Pulmonary artery endothelial cell (primary cell): ENCODE results near the gene ETS1. TPM values are rescaled to one million over a fixed set of nuclear protein-coding genes. Genes with fewer than 3 reads are reported as not detected.
"Not testable (repeated sequence)": the region's sequence is repeated elsewhere in the genome, so short reads cannot be mapped to it uniquely, and the experiment has no call there.

ENCODE experiments used
- DNase-seq: peaks from one replicate; pipeline ENCODE4 v3.0.0-alpha.2; 2011; ENCODE audit warnings: low read depth, low spot score
- total RNA-seq: library from RNA; depleted of rRNA; stranded (reverse); fragments of >200 nt; gene quantifications from 2 replicates; pipeline ENCODE4 v1.2.3, GENCODE V29; 2014

The ETS1 gene
- total RNA-seq, 1 donor from 2014 or later, result 89.8 TPM

DNA sequence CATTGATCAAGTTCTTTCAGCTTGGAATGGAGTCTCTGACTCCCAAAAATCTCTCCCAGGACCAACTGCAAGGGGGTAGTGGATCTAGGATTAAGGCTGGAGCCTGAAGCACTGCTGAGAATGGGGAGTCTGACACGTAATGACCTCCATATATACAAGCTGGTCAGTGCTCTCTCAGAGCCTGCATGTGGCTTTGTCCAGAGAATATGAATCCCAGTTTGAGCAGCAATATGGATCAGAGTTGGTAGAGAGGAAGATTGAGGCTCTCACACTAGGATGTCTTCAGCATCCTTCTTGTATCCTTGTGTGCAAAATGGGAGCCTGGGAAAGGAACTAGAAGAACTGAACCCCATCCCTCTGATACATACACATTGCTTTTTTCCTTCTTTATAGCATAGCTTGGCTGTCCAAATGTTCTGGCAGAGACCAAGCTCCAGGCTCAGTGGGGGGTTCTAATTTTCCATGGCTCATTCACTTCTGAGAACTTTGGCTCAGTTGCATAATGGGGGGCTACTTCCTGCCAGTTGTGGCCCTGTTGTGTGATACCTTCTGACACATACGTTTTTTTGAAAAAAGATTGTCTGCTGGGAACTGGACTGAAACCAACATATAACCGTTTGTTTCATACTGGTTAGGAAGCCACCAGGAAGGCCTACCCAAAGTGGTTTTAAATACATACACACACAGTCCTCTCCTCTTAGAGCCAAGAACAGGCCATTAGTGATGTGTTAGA lies 138.2 kb downstream of the ETS1 start:
- no peak for DNase-seq

DNA sequence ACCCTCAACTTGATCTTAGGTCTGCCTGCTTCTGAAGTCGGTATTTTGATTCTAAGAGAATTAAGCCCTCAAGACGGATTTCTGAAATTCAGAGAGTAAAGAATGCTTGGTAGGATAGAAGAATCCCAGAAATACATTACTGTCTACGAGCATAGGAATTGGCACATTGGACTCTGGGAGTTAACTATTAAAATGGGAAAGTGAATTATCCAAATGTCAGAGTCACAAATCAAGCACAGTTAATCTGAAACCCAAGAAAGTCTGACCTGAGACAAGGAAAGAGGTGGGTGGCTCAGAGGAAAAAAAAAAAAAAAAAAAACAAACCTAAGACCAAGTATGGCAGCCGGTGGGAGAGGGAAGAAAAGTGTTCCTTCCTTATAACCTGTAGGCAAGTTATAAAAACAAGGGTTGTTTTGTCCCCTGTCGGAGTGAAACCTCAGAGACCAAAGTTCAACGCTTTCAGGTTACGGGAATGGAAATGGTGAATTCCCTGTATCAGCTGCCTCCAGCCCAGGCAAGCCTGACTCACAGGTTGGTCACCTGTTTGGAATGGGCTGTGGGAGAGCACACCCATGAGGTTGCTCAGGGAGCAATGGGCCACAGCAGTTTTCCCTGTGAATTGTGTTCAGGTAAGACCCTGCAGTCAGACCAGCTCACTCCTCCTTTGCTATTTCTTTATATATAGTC lies 139.0 kb downstream of the ETS1 start:
- no peak for DNase-seq

DNA sequence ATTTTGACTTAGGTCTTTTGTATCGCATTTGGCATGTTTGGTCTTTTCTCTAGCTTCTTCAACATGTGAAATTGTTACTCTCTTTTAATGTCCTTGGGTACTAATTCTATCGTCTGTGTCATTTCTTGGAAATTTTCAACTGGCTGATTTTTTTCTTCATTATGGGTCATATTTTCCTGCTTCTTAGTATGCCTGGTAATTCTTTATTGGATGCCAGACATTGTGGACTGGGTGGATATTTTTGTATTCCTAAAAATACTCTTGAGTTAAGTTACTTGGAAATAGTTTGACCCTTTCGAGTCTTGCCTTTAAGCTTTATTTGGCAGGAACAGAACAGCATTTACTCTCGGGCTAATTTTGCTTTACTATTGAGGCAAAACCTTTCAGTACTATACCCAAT lies 140.1 kb downstream of the ETS1 start:
- no peak for DNase-seq

DNA sequence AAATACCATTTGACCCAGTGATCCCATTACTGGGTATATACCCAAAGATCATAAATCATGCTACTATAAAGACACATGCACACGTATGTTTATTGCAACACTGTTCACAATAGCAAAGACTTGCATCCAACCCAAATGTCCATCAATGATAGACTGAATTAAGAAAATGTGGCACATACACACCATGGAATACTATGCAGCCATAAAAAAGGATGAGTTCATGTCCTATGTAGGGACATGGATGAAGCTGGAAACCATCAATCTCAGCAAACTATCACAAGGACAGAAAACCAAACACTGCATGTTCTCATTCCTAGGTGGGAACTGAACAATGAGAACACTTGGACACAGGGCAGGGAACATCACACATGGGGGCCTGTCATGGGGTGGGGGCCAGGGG lies 141.4 kb downstream of the ETS1 start:
- DNase-seq, result not testable (repeated sequence)

DNA sequence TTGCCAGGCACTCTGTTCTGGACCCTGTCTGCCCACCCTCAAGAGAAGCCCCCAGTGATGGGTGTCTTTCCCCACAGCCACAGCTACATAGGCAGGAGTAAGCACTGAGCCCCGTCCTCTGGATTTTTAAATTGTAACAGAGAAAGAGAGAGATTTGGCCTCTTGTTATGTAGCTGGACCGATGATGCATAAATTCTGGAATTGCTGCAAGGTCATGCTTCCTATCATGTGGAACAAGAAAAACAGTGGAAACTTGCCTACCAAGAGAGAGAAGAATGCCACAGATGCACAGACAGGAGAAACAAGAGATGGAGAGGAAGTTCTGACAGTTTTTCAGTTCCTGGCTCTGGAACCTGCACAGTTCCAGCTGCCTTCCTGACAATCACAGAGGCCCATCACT lies 150.2 kb downstream of the ETS1 start:
- DNase-seq, result peak; percentile 66

DNA sequence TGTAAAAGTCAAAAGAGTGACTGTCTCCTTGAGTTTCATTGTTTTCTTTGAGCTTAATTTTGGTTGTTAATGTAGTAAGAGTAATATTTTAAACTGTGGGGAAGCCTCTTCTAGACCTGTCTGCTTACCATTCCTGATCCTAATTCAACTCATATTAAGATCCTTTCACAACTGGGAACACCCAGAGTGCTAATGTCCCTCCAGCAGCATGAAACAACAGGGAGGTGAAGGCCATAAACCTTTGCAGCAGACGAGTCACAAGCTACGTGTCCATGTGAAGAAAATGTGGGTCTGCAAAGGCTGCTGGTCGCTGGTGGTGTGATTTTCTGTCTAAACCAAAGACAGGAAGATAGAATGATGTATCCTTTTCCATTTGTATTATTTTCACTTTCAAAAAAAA lies 152.5 kb downstream of the ETS1 start:
- DNase-seq, result no peak

DNA sequence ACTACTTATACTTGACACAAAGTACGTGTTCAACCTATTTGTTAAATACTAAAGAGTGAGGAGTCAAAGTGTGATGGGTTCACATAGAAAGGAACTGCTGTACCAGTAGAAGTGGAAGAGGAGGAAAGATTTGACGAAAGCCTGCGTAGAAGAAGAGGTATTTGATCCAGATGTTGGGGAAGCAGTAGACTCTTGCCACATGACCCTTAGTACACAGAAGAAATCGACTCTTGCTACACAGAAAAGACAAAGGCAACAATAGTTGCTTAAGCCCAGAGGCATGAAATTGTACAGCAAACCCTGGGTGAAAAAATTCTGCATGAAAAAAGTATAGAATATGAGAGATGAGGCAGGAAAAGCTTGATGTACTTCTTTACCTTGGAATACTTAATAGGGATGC lies 152.9 kb downstream of the ETS1 start:
- no peak for DNase-seq

DNA sequence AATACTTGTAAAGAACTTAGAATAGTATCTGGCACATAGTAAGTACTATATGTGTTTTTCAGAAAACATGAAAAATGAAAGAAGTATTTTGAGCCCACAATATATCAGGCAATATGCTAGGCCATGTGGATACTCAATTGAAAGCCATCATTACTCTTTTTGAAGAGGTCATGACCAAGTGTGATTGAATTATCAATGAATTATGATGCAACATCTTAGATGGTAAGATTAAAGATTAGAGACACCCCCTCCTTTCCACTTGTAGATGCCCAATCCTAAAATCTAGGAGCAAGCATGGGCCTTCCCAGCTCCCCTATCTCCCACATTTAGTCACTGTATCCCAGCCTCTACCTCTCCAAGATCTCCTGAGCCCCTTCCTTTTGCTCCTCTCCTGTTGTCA lies 154.4 kb downstream of the ETS1 start:
- no peak for DNase-seq

DNA sequence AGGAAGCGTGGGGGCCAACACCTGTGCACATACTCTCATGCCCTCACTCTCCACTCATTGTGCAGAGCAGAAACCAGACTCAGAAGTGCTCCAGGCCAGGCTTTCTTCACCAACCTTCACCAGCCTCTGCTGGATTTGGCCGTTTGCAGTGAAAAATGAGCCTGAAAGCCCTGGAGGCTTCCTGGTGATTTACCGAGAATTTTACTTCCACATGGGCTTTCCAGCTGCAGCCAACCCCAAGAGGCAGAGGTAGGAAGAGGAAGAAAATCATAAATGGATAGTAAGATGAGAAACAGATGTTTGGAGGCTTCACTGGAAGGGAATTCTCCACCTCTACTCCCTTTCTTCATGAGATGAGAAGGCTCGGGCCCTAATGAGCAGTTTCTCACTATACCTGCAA lies 155.4 kb downstream of the ETS1 start:
- DNase-seq, result no peak

DNA sequence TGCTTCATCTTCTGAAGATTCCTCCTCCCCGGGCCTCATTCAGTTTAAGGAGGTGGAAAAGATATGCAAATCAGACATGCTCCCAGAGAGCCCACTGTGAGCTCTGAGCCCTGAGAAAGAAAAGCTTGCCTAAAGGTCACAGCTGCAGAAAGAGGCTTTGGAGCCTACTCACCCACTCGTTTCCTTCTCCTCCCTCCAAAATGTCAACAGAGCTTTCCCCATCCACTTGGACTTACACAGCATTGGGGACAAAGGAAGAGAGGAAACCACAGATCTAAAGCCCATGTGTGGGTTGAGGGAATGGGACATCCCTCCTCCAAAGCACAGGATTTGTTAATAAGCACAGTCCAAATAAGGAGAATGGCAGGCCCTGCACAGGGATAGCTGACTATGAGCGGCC lies 158.4 kb downstream of the ETS1 start:
- DNase-seq, result no peak

DNA sequence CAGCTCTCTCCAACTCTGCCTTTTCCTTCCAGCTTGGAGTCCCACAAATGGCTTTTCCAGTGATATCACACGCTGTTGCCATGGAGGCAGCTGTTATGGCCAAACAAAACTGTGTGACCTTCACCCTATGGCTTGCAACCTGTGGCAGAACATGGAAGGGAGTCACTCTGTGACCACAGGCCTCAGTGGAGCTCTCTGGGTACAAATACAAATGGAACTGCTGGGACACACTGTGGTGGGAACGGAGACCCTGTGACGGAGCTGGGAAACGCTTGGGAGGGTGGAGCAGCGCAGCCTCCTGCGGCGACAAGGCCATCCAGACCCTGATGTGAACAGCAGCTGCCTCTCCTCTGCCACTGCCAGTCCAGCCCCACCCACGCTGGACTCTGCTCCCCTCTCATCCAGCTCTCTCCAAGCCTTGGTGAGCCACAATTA lies 162.5 kb downstream of the ETS1 start:
- DNase-seq, result no peak

DNA sequence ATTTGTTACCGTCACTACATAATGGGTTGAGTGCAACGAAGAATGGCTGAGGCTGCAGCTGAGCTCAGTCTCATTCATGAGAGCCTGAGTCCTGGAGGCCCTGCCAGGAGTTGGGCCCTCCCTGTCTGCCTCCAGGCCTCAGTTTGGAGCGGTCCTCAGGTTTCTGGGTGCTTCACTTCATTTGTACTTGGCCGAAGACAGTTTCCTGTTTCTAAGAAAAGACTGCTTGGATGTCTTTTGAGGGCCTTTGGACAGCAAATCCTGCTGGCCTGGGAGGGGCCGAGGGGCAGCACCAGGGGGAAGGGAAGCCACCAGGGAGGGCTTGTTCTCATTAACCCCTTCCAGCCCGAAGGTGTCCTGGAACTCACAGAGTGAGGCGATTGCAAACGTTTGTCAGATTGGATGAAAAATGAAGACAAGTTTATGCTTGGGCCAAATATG lies 163.1 kb downstream of the ETS1 start:
- DNase-seq, result no peak

DNA sequence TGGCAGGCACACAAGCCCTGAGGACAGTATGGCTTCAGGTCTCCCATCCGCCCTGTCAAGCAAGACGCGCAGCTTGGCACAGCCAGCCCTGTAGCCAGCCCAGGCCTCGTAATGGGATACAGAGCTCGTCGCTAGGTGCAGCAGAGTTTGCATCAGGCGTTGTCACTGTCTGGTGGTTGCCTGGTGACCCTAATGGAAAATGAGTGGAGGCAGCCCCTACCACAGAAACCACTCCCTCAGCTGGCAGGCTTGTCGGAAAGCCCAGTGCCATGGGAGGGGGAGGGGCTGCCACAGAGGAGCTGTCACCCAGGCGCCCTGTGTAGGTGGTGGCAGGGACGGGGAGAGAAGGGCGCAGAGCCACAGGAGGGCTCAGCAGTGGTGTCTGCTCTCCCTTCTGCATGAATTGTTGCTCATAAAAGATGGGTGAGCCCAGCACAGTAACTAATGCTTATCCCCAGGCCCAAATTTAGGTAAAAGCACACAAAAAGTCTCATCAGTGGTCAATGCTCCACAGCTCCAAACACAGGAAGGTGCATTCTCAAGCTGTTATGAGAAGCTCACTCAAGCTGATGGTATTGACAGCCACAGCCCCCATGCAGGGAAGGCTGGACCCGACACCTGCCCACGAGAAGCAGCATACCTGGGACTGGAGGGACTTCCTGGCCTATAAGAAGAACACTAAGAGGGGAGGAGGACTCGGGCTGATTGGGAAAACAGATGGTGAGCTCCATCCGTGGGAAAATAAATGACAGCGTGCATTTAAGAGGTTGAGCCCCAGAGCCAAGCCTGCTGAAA lies 164.6 kb downstream of the ETS1 start:
- DNase-seq, result no peak

DNA sequence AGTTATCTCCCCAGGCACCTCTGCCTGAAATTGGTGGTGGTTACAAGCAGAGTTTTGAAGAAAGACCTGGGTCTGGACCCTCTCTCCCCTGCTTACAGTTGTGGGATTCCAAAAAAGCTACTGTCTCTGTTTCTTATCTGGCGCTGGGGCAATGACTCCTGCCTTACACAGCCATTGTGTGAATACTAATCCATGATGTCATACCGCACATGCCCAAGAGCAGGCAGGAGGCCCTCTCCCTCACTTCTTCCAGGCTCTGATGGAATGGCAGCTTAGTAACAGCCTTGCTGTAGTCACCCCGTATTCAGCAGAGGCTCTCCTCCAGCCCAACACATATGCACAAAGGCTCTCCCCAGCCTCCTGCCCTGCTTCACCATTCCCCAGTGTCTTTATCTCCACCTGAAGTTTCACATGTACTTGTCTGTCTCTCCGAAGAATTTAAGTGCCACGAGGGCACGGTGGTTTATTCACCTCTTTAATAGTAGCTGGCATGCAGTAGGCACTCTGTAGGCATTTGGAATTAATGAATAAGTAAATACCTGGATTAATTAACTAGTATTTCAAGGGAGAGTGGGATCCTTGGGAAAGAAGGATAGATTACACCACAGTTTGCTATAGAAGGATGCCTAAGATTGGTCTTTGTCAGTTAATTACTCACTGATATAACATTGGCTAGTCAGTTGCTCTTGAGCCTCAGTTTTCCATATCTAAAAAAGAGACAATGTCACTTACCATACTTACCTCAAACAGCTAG lies 165.6 kb downstream of the ETS1 start:
- no peak for DNase-seq

DNA sequence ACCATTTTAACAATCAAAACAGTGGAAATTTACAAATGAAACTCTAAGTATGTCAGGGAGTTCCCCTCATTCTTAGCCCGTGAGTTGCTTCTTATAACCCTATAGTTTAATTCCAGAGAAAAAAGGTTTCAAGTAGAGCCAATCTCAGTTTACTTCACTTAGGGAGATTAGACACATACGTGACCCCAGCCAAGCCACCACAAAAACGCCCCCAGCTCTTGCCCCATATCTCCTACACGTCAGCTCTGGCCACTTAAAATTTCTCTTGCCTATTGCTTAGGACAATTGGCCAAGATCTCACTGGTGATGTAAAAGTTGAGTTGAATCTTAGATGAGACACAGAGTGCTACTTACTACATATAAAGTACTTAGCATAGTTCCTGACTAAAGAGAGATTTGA lies 166.4 kb downstream of the ETS1 start:
- DNase-seq, result no peak

DNA sequence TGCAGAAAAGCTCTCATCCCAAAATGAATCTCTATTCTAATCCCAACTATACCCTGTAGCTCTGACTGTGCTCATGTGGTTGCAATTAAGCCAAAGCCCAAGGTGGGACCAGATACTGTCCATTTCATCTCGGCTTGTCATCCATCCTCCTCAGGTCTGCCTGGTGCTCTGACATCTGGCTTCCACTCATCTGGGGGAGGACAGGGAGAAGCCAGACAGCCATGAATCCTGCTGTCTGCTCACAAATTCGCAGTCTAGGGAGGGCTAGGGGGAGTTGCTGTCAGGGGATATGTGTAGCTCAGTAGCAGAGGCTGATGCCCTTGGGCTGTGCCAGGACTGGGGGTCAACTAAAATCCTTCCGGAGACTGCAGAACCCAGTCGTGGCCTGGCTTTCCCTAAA lies 167.1 kb downstream of the ETS1 start:
- DNase-seq, result no peak

DNA sequence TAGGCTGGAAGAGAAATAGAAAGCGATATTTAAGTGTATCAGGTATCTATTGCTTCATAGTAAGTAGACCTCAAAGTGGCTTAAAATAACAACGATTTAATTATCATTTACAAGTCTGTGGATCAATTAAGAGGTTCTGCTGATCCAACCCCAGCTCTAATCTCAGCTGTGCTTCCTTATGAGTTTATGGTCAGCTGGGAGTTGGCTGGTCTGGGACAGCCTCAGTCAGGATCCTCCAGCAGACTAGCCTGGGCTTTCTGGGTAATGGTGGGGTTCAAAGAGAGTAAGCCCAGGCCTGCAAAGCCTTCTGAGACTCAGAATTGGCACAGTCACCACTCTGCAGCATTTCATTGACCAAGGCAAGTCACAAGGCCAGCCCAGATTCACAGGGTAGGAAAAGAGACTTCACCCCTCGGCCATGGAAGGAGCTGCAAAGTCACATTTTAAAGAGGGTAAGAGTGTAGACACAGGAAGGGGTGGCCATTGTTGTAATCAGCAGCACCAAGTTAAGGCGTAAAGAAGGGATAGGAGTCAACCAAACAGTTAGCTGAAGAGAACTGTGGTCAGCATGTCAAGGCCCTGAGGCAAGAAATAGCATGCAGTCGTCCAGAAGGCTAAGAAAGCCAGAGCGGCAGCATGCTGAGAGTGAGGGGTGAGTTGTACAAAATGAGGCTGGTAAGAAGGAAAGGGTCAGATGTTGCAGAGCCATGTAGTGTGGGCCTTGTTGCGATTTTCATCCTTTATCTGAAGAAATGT lies 168.2 kb downstream of the ETS1 start:
- DNase-seq, result no peak

DNA sequence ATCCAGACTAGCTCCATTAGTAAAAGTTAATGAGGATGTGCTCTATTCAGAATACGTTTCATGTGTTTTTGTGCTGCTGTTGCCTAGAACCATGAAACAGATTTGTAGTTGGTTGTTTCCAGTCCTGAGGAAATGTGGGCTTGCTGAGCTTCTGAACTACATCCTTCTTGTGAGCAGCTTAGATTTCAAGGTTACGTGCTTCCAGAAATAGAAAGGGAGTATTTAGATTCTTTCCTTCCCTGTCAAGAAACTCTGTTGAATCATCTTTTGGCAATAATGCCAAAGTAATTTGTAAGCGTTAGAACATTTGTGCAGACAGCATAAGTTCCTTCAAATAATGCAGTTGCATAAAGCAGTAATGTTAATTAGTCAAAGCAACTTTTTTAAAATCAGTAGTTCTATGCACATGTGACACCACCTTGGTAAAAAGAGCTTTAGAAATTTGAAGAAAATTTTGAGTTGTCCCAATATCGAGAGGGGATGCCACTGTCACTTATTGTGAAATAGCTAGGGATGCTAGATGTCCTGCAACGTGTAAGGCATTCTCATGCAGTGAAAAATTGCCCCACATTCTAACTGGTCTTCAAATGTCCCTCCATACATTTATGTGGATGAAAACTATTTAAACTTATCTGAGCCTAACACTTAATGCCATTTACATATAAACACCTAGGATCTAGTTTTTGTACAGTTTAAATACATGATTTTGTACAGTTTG lies 169.6 kb downstream of the ETS1 start:
- DNase-seq, result no peak

DNA sequence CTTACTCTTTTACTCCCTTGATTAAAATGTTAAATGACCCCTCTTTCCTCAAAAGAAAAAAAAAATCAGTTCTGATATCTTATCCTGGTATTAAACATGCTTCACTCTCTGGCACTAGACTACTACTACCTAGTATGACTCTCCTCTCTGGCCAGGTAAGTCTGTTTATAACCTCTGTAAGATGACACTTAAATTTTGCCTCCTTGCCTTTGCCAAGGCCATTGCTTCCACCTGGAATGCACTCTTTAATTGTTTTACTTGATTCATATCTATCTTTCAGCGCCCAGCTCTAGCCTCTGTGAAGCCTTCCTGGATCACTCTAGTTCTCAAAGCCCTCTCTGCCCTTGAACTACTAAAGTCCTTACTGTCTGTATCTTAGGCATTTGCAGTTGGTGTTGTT lies 170.4 kb downstream of the ETS1 start:
- DNase-seq, result no peak

DNA sequence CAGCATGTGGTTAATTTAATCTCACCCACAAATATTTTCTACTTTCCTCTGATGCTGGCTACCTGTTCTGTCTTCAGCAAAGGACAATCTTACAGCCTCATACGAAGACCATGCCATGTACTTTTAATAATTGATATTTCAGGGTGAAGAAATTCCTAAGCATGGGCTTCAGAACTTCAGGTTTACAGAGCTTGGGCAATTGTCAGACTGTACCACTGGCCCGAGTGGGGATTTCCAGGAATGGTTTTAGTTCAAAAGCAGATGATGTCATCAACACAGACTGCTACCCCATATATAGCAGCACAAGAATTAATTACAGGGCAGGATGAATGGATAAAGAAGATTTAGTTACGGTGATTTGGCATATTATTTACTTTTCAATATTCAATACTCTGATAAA lies 171.8 kb downstream of the ETS1 start:
- no peak for DNase-seq
